K562 (cell line): ENCODE measurements around the gene CHPF2. TPM values are rescaled to one million over a fixed set of nuclear protein-coding genes. Genes with fewer than 3 reads are reported as not detected.
A peak's percentile ranks its signal among the peaks of the same experiment; 100 is the strongest.

Source experiments
- ATAC-seq: fragments of 200-7000 bp; cut with Tn5 transposase; 3 replicates; pipeline ENCODE4 v1.9.1; 2020; ENCODE audit warnings: moderate library complexity
- BruUV-seq: library from RNA; stranded (reverse); fragments of 400-500 nt; replicated peaks from 2 replicates; lab custom pipeline; 2021; lab: Mats Ljungman, UMichigan
- CTCF ChIA-PET: fragments of 300-600 bp; formaldehyde crosslinking; extraction: SDS; loops from one replicate; lab custom pipeline; 2021; ENCODE audit warnings: low intra/inter-chr PET ratio; lab: Yijun Ruan, JAX
- POLR2A ChIA-PET: fragments of 300-600, 350-650 bp; sonication (Branson Sonifier 250); formaldehyde crosslinking; extraction: SDS; loops from one replicate; lab custom pipeline; 2021; ENCODE audit warnings: antibody characterized with exemption, inconsistent platforms; lab: Yijun Ruan, JAX
- DNase-seq, 4 experiments: peaks; one replicate each; pipeline versions ENCODE4 v3.0.0 to v3.0.0-alpha.2; 2011 to 2018; ENCODE audit warnings: low spot score in 3 of 4, mixed read lengths in 3 of 4; ENCODE audit errors: extremely low read depth in 1 of 4
- FAIRE-seq: peaks from 2 replicates; lab custom pipeline; 2011; peaks lifted over from hg19 to GRCh38; lab: Jason Lieb, UNC
- H2AFZ ChIP-seq: 2 replicates; pipeline ENCODE4 v1.6.0; 2011; ENCODE audit warnings: low read depth, low read length, control low read depth, inconsistent platforms
- H3K27ac ChIP-seq: fragments of 200-600 bp; 3 replicates; pipeline ENCODE4 v1.8.0; 2011; ENCODE audit warnings: low read depth, mild to moderate bottlenecking, control low read depth, inconsistent platforms, low read length, moderate library complexity, mixed read lengths; ENCODE audit errors: extremely low read depth
- H3K27me3 ChIP-seq, 2 experiments: fragments of 300-600 bp in 1 of 2; 2 replicates in 1 of 2; 3 replicates in 1 of 2; pipeline versions ENCODE4 v1.6.0 to v1.8.0; 2011; ENCODE audit warnings: inconsistent platforms in 2 of 2, low read length in 2 of 2, mild to moderate bottlenecking in 1 of 2, mixed read lengths in 1 of 2, moderate library complexity in 1 of 2; ENCODE audit not compliant: control insufficient read depth in 2 of 2, insufficient read depth in 2 of 2
- H3K36me3 ChIP-seq: fragments of 300-600 bp; 3 replicates; pipeline ENCODE4 v1.8.0; 2011; ENCODE audit warnings: mild to moderate bottlenecking, low read length, inconsistent platforms; ENCODE audit not compliant: control insufficient read depth, insufficient read depth
- H3K4me1 ChIP-seq, 2 experiments: fragments of 200-600 bp in 1 of 2; replicated peaks in 1 of 2; 2 replicates in 1 of 2; 3 replicates in 1 of 2; pipeline versions ENCODE4 v1.5.1 to v1.8.0; 2011; ENCODE audit warnings: inconsistent platforms in 2 of 2, low read length in 2 of 2, mild to moderate bottlenecking in 1 of 2, mixed read lengths in 1 of 2, moderate library complexity in 1 of 2; ENCODE audit not compliant: control insufficient read depth in 2 of 2, insufficient read depth in 2 of 2
- H3K4me2 ChIP-seq: 2 replicates; pipeline ENCODE4 v1.6.1; 2011; ENCODE audit warnings: low read length, control low read depth, inconsistent platforms, mixed read lengths; ENCODE audit not compliant: insufficient read depth
- H3K4me3 ChIP-seq: fragments of 200-600 bp; sonication (generic), shearing (Covaris generic); 2 replicates; pipeline ENCODE4 v1.5.1; 2016; ENCODE audit warnings: control low read depth, inconsistent platforms
- H3K79me2 ChIP-seq: fragments of 200-600 bp; 3 replicates; pipeline ENCODE4 v1.8.0; 2011; ENCODE audit warnings: low read length, inconsistent platforms; ENCODE audit not compliant: control insufficient read depth, insufficient read depth
- H3K9ac ChIP-seq, 2 experiments: 2 replicates each; pipeline versions ENCODE4 v1.6.0 to v1.6.1; 2011; ENCODE audit warnings: low read depth in 2 of 2, low read length in 2 of 2, control low read depth in 1 of 2, inconsistent platforms in 1 of 2, mild to moderate bottlenecking in 1 of 2, mixed read lengths in 1 of 2; ENCODE audit not compliant: insufficient read depth in 1 of 2
- H3K9me1 ChIP-seq: one replicate; pipeline ENCODE4 v1.6.0; 2011; ENCODE audit warnings: inconsistent platforms, mild to moderate bottlenecking, low read length, moderate library complexity; ENCODE audit not compliant: control insufficient read depth, insufficient read depth
- H3K9me3 ChIP-seq: replicated peaks from 2 replicates; pipeline ENCODE4 v1.5.1; 2011; ENCODE audit warnings: low read depth, low read length, inconsistent platforms; ENCODE audit not compliant: control insufficient read depth, insufficient read depth
- H4K20me1 ChIP-seq: replicated peaks from 2 replicates; pipeline ENCODE4 v1.6.1; 2011; ENCODE audit warnings: low read length, inconsistent platforms, mixed read lengths; ENCODE audit not compliant: control insufficient read depth, insufficient read depth
- CXXC5 ChIP-seq: fragments of 250-450 bp; sonication (Bioruptor Pico); IDR thresholded peaks from 2 replicates; pipeline ENCODE4 v1.8.0; 2022; ENCODE audit warnings: inconsistent platforms, mild to moderate bottlenecking, moderate library complexity
- MLLT1 ChIP-seq, 2 experiments: fragments of 450-650 bp; IDR thresholded peaks; 2 replicates each; pipeline ENCODE4 v1.6.1; 2016
- MYBL2 ChIP-seq, 2 experiments: fragments of 450-650 bp in 1 of 2; sonication (generic) in 1 of 2; formaldehyde crosslinking in 1 of 2; IDR thresholded peaks; 2 replicates each; pipeline versions ENCODE4 v1.6.1 to v1.8.1; 2017 to 2022; ENCODE audit warnings: borderline replicate concordance in 1 of 2, inconsistent platforms in 1 of 2, low read depth in 1 of 2, mild to moderate bottlenecking in 1 of 2, missing genetic modification reagents in 1 of 2, moderate library complexity in 1 of 2
- RBM22 ChIP-seq: fragments of 200-400 bp; formaldehyde crosslinking; IDR thresholded peaks from 2 replicates; pipeline ENCODE4 v1.6.1; 2018; ENCODE audit warnings: low read length, low read depth; ENCODE audit not compliant: poor library complexity, severe bottlenecking
- SMARCB1 ChIP-seq: IDR thresholded peaks from 2 replicates; pipeline ENCODE4 v1.6.1; 2011; ENCODE audit warnings: improper control_type of control experiment, low read depth; ENCODE audit not compliant: insufficient read length
- SP2 ChIP-seq: IDR thresholded peaks from 2 replicates; pipeline ENCODE4 v1.6.1; 2011; ENCODE audit warnings: mild to moderate bottlenecking, low read depth, low read length, moderate library complexity; ENCODE audit not compliant: poor library complexity, severe bottlenecking; ENCODE audit errors: extremely low read depth
- U2AF2 ChIP-seq: fragments of 200-400 bp; formaldehyde crosslinking; optimal IDR thresholded peaks from 2 replicates; pipeline ENCODE3; 2017; ENCODE audit warnings: low read depth, mild to moderate bottlenecking, low read length
- ZHX1 ChIP-seq: fragments of 150-350 bp; conservative IDR thresholded peaks from 2 replicates; pipeline ENCODE4 v1.6.1; 2014; ENCODE audit warnings: low read length
- ZNF239 ChIP-seq: fragments of 250-450 bp; sonication (Bioruptor Pico); IDR thresholded peaks from 2 replicates; pipeline ENCODE4 v1.4.0; 2020; ENCODE audit warnings: mild to moderate bottlenecking
- ZNF324 ChIP-seq: fragments of 250-450 bp; sonication (Bioruptor Pico); IDR thresholded peaks from 2 replicates; pipeline ENCODE4 v1.4.0; 2020; ENCODE audit warnings: mild to moderate bottlenecking
- ZNF431 ChIP-seq: sonication (generic); formaldehyde crosslinking; IDR thresholded peaks from 2 replicates; pipeline ENCODE4 v1.8.0; 2022; ENCODE audit warnings: mild to moderate bottlenecking, missing genetic modification reagents
- WGBS: fragments of 100-300 bp; shearing (Covaris generic); methylation state at CpG from one replicate; pipeline ENCODE4 v1.1.6; 2016; ENCODE audit warnings: low coverage, mixed read lengths; ENCODE audit not compliant: insufficient coverage; ENCODE audit errors: missing lambda C conversion rate; 5-methylcytosine and 5-hydroxymethylcytosine counted together
- in situ Hi-C: fragments of 300-500 bp; cut with MboI; formaldehyde crosslinking; loops from 4 replicates; pipeline ENCODE4 v1.15.0; 2018; ENCODE audit warnings: inconsistent platforms, mixed read lengths
- intact Hi-C: fragments of 100-400 bp; cut with micrococcal nuclease; formaldehyde crosslinking; loops from 2 replicates; pipeline ENCODE4 v1.14.2; 2022
- polyA plus RNA-seq, 8 experiments: library from polyadenylated mRNA; depleted of rRNA in 4 of 8; stranded (reverse) in 5 of 8; unstranded in 3 of 8; fragments of >200 nt; fragmentation: Nextera tagmentation in 2 of 8; fragmentation: Illumina TruSeq in 1 of 8; extraction: Ambion mirVana in 2 of 8; extraction: Trizol in 1 of 8; gene quantifications; 2 replicates each; pipeline versions ENCODE4 v1.2.1 to v1.2.3, GENCODE V29; 2011 to 2014; ENCODE audit warnings: inconsistent platforms in 1 of 8, missing spikeins in 1 of 8
- total RNA-seq, 7 experiments: library from RNA; depleted of rRNA in 6 of 7; stranded (reverse); fragments of >200 nt in 6 of 7; fragmentation: Illumina TruSeq in 2 of 7; extraction: Trizol in 2 of 7; gene quantifications; 2 replicates each; pipeline versions ENCODE4 v1.2.1 to v1.2.3, GENCODE V29; 2011 to 2021; ENCODE audit warnings: low replicate concordance in 1 of 7

Gene CHPF2
- total and polyA plus RNA-seq, 9 of the 15 experiments (the other 6 are each of a cell fraction or from before 2014, with no cell fraction given), result 0.08 to 32.8 (median 10.5) TPM

- Histone ChIP-seq H3K79me2 (no peaks in the 10 kb centered on the region), H3K9me1 (no peaks in the 10 kb centered on the region), H3K4me2 (no peak overlapping the region), H3K36me3 (no peaks in the 10 kb centered on the region), H3K27me3 (peaks cover 36 to 88% of the 10 kb centered on the region in 2 experiments), H3K27ac (no peak overlapping the region), H4K20me1 (no peaks in the 10 kb centered on the region), H3K9me3 (no peaks in the 10 kb centered on the region; the same call in 1 of the 2 replicates), H2AFZ (no peak overlapping the region), H3K4me3 (no peak overlapping the region), H3K9ac (peak overlapping the region in 1 of 2 experiments; percentile 79; a peak in 1 of 4 replicates), H3K4me1 (no peaks in the 10 kb centered on the region)
- TF ChIP-seq ZNF239 (CRISPR knock-in tag), result no peak
- BruUV-seq, result no TSS peak
- ChIA-PET POLR2A (interaction anchor here (0.6 to 1.4 kb wide), 6 partner anchors 13 to 649 kb away, joined by 3 to 4 read pairs (median 3); no protein-coding TSS in a partner anchor), CTCF (no interaction called here)
- FAIRE-seq, result no peak
- 8% methylated on average over 8 of the region's 8 CpGs for WGBS
- no peak for ATAC-seq
- no peak for DNase-seq
- intact Hi-C loops, result no loop called here
- in situ Hi-C loops, result no loop called here
Measured at GRCh38 chr7:151260883-151261282, 28.6 kb downstream of the CHPF2 start.

- no TSS peak for BruUV-seq
- ATAC-seq, result no peak
- in situ Hi-C loops (no loop called here), intact Hi-C loops (no loop called here)
- no peak overlapping the region for H3K27ac ChIP-seq
- H3K9me3 ChIP-seq, result no peaks in the 10 kb centered on the region; the same call in 1 of the 2 replicates
- POLR2A ChIA-PET, result interaction anchor here (0.6 to 1.4 kb wide), 5 partner anchors 14 to 650 kb away, joined by 3 to 4 read pairs (median 3); no protein-coding TSS in a partner anchor
- 3% methylated on average over 10 of the region's 10 CpGs for WGBS
- peaks cover 34 to 84% of the 10 kb centered on the region in 2 experiments for H3K27me3 ChIP-seq
- H4K20me1 ChIP-seq, result no peaks in the 10 kb centered on the region
- DNase-seq, result no peak
- CTCF ChIA-PET, result no interaction called here
- H3K4me1 ChIP-seq, result no peaks in the 10 kb centered on the region
- no peaks in the 10 kb centered on the region for H3K36me3 ChIP-seq
- no peak overlapping the region for H3K4me2 ChIP-seq
- no peak overlapping the region for H3K4me3 ChIP-seq
- H2AFZ ChIP-seq, result no peak overlapping the region
- H3K79me2 ChIP-seq, result no peaks in the 10 kb centered on the region
- FAIRE-seq, result no peak
- no peaks in the 10 kb centered on the region for H3K9me1 ChIP-seq
- H3K9ac ChIP-seq, result peak overlapping the region in 1 of 2 experiments; percentile 14; a peak in 2 of 4 replicates
- TF ChIP-seq SP2 (no peak), MYBL2 (IDR thresholded peaks at IDR 0.05; ENCODE audit: low read depth) (no peak), MYBL2 (CRISPR knock-in tag; IDR thresholded peaks at IDR 0.05; ENCODE audit: borderline replicate concordance) (no peak), CXXC5 (no peak), SMARCB1 (no peak), ZHX1 (no peak), U2AF2 (no peak), RBM22 (no peak), MLLT1 (IDR thresholded peaks at IDR 0.05) (no peak), ZNF324 (CRISPR knock-in tag) (no peak), ZNF431 (CRISPR knock-in tag) (no peak)
Measured at GRCh38 chr7:151261529-151261928, 29.2 kb downstream of the CHPF2 start.
